Activated CD4-positive, alpha-beta T cell treated with anti-CD3 and anti-CD28 coated beads, Interleukin-2, Interleukin-4, amounts not matched to agents 100 ng/mL and 50 ng/mL, durations not matched to agents 16 hours and 8 hours (primary cell): ENCODE measurements around the gene HMGN4.
A peak's percentile ranks its signal among the peaks of the same experiment; 100 is the strongest.
"Not testable (repeated sequence)": the region's sequence is repeated elsewhere in the genome, so short reads cannot be mapped to it uniquely, and the experiment has no call there.

Experiments used
- DNase-seq: peaks from one replicate; pipeline ENCODE4 v3.0.0-alpha.2; 2020; ENCODE audit warnings: low spot score

HMGN4 gene

GRCh38 chr6:26522486-26523228 lies 15.5 kb upstream of the HMGN4 start:
- peak; percentile 22 for DNase-seq

GRCh38 chr6:26524314-26524713 lies 13.9 kb upstream of the HMGN4 start:
- not testable (repeated sequence) for DNase-seq

DNA sequence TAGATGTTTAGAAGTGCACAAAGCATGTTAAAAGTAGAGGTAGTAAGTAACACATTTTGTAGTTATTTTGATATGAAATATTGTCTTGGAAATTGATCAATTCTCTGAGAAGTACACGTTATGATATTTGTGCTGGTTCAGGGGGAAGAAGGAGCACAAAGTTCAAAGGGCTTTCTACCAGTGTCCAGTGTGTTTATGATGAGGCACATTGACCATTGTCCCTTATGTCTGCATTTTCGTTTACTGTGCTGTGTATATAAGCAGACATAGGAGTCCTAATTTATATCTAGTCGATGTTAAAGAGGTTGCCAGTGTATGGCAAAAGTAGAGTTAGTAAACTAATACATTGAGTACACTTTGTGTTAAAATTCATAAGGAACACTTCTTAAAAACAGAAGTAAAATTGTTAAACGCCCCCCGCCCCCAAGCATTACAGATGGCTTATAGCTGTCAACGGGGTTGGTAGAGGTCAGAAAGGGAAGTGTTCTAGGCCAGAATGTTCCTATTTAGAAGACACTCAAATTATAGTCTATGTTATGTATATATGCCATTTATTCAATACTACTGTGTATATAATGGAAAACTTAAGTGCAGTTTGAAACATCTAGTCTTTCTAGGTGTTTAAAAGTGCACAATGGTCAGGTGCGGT lies 13.3 kb upstream of the HMGN4 start:
- DNase-seq, result no peak

DNA sequence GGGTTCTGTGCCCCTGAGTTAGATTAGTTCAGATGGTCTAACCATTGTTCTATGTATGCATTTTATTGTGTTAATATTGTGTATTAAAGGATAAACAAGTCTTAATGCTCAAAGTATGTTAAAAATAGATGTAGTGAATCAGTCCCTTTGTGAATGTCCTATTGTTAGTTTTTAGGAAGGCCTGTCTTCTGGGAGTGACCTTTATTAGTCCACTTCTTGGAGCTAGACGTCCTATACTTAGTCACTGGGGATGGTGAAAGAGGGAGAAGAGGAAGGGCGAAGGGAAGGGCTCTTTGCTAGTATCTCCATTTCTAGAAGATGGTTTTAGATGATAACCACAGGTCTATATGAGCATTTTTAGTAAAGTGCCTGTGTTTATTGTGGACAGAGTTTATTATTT lies 12.3 kb upstream of the HMGN4 start:
- DNase-seq, result no peak

DNA sequence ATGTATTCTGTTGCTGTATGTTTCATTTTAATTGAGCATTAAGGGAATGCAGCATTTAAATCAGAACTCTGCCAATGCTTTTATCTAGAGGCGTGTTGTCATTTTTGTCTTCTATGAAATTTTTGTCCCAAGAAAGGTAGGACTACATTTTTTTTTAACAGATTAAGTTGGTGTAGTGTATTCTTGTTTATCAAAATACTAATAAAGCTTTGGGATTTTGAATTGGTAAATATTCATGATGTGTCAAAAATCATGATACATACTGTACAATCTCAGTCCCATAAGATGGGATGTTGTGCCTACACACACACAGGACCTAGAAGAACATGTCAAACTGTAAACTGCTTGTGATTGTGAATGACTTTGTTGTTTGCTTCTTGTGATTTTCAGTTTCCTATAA lies 11.2 kb upstream of the HMGN4 start:
- DNase-seq, result no peak

GRCh38 chr6:26530203-26530602 lies 8.0 kb upstream of the HMGN4 start:
- no peak for DNase-seq

GRCh38 chr6:26531897-26532296 lies 6.3 kb upstream of the HMGN4 start:
- no peak for DNase-seq

DNA sequence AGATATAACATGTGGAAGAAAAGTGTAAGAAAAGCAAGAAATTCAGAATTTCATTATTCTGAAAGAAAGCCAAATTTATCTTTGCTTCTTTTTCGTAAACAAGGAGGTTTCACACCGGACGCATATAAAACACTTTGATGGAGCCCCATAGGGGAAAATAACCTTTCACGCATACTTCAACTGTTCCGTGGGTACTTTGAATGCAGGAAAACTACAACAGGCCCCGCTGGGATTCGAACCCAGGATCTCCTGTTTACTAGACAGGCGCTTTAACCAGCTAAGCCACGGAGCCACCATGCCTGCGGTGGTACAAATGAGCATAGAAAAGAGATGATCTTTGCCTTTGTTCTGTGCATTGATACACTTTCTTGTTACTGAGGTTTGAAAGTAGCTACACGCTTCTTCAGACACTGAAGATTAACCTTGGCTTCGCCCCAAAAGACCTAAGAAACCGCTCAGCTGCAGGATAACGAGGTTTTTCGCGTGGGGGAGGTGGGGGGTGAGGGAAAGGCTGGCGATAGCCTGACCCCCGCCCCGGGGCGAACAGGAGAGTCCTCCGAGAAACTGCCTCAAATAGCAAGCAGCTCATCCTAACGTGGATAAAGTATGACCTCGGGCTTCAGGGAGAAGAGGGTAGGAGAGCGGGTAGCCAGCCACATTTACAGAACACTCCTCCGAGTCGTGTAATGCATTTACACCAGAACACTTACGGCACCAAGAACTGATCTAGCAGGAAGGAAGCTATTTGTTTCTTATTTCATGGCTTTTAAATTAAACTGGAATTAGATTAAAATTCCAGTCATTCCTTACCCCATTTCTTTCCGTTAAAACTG lies 5.3 kb upstream of the HMGN4 start:
- DNase-seq, result peak; percentile 95

GRCh38 chr6:26533532-26533931 lies 4.6 kb upstream of the HMGN4 start:
- no peak for DNase-seq

DNA sequence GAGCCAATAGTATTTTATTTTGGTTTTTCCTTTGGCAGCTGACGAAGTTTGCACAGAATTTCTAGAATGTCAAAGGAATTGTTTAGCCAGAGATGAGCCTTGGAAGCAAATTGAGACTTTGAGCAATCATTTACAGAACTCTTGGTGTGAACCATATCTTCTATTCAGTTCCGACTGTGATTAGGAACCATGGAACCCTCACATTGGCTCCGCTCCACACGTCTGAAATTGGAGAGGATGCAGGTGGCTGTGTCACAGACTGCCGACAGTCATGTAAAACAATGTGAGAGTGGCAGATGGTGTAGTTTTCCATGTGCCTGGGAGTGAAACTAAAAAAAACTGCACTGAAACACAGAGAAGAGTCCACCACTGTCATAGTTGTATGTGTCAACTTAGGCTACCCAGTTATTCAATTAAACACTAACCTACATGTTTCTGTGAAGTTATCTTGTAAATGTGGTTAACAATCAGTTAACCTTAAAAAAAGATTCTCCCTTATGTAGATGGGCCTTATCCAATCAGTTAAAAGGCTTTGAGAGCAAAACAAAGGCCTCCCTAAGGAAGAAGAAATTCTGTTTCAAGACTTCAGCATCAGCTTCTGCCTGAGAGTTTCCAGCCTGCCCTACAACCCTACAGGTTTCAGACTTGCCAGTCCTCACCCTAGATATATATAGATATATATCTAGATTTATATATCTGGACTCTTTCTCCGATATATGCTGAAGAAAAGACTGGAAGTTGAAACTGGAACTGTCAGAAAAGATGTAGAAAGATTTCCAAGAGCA lies 3.3 kb upstream of the HMGN4 start:
- DNase-seq, result no peak

- DNase-seq, result peak; percentile 68
These were observed 1.5 kb upstream of the HMGN4 start for GRCh38 chr6:26536571-26537159.

DNA sequence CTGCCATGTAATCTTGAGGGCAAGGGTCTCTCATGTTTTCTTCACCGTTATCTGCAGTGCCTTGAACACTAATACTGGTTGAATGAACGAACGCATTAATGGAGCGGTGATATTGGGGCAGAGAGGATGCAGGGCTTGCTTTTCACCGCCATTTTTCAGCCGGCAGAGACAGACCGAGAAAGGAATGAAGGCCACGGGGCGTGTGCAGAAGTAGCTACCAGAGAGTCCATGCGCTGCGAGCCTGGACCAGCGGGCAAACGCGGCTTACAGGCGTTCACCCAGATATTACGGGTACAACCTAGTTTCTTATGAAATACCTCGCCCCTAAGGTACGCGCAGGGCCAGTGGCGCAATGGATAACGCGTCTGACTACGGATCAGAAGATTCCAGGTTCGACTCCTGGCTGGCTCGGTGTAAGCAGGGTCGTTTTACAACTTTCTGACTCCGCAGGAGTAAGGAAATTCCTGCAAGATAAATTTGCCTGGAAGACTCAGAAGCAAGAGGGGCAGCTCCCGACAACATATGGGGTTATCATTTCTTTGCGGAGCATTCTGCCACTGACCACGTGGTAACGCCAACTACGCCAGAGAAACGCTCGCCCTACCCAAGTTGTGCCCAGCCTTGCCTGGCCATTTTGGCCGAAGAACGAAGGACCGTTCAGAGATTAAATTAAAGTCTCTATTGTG lies 863 bp upstream of the HMGN4 start:
- peak; percentile 94 for DNase-seq

GRCh38 chr6:26538572-26538902 lies 371 bp downstream of the HMGN4 start:
- DNase-seq, result no peak

DNA sequence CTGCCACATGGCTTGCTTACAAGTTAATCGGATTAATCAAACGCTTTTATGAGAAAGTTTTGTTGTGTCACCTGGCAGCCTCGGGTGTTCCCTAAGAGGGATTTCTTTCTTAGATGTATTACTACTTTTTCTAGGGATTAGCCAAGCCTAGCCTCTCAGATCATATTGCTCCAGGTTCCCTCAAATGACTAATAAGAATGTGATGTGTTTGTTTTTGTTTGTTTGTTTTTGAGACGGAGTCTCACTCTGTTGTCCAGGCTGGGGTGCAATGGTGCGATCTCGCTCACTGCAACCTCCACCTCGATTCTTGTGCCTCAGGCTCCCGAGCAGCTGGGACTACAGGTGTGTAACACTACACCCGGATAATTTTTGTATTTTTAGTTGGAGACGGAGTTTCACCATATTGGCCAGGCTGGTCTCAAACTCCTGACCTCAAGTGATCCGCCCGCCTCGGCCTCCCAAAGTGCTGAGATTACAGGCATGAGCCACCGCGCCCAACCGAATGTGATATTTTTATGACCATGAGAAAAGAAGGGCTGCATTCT lies 977 bp downstream of the HMGN4 start:
- no peak for DNase-seq

DNA sequence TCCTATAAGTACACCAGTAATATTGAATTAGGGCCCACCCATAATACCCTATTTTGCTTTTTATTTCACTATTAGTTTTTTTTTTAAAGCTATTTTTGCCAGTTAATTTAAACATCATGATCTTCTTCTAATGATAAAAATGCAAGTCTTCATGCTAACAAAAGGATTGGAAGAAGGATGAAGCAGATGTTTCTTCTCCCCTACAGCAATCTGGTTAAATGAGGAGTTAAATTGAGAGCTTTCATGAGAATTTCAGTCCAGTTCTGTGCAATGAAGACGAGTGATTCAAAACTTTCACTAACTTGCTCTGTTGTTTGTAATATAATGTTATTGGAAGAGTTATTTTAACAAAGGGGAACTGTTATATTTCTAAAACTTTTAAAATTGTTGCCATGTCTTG lies 3.4 kb downstream of the HMGN4 start:
- DNase-seq, result no peak

DNA sequence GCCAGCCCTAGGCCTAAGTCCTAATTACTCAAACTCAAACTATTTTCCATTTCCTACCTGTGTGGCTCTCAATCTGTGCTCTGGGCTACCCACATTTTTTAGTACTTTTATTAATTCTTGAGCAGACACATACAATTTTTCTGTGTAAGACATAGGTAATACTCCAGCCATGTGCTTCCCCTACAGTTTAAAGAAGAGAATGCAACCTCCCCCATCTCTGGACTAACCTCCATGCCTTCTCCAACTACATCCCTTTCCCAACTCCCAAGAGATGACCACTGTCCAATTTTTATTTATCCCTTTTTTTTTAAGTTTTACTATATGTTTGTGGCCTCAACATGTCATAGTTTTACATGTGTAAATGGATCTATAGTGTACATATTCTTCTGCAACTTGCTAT lies 5.8 kb downstream of the HMGN4 start:
- no peak for DNase-seq

DNA sequence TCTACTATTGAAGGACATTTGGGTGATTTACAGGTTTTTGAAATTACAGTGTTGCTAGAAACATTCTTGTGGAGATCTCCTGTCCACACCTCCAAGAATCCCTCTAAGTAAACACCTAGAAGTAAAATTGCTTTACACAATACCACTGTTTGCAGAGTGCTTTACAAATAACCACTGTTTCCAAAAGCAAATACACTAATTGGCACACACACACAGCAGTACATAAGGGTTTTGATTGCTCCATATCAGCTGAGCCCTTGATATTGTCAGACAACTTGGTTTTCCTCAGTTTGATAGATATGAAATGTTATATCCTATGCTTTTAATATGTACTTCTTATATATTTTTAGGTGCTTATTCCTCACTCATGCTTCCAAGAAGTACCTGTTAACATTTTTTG lies 6.3 kb downstream of the HMGN4 start:
- no peak for DNase-seq

DNA sequence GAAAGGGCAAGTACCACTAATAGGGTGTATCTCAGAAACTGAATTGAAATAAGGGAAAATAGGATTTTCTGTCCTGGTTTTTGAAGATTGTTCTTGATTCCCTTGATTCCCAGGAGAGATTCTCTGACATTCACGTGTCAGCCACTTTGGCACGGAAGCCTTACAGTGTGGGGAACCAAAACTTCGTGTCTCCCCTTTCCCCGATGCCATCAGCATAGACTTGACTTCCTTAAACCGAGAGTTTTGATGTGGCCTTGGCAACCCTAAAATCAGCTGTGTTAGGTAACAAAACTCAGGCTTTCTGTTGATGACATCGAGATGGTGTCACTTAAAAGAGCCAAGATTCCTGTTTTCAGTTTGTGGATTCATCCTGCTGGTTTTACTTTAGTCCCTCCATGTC lies 7.5 kb downstream of the HMGN4 start:
- no peak for DNase-seq

GRCh38 chr6:26547363-26547762 lies 9.2 kb downstream of the HMGN4 start:
- DNase-seq, result not testable (repeated sequence)

DNA sequence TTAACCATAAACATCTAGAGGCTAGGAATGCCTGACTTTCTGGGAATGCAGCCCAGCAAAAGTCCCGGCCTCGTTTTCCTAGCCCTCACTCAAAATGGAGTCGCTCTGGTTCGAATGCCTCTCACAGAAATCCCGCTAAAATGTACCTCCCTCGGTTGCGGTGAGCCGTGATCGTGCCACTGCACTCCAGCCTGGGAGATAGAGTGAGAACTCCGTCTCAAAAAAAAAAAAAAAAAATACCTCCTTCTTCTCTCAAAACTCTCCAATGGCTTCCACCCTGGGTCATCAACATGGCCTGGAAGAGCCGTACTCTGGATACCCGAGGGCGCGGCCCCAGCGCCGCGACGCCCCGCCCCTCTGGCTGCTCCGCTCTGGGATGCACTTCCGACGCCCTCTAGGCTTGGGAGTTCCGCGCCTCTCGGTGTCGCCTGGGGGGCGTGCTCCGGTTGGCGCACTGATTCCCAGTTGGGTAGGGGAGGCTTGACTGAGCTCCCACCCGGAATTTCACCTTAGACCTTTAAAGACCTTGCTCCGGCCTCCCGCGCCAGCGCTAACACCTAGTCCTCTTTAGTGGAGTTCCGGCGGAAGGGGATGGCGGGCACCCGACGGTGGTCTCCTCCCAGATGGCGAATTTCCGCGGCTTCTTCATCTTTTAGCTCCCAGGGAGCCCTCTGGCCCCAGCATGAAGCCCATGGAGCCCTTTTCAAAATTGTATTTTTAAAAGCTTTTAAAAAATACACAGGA lies 12.3 kb downstream of the HMGN4 start:
- peak; percentile 56 for DNase-seq
